ENCODE results near the gene SERAC1.
"Not testable (repeated sequence)": the region's sequence is repeated elsewhere in the genome, so short reads cannot be mapped to it uniquely, and the experiment has no call there.

SERAC1 gene

DNA sequence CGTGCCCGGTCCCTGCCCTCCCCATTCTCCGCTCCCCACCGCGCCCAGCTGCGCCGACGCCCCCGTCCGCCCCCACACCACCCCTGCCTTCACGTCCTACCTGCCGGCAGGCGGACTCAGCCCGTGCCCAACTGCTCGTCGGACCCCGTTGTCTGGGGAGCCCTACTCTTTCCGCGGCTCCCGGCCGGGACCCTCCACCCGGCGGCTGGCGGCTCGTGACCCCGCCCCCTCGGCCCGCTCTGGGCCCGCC lies at the start of gene SERAC1:
Gene SERAC1, minus strand, starts transcription at position 223 of the 250 bp plus-strand sequence. CDS start 9,899 bp downstream, outside the sequence.
- no peak for DNase-seq

DNA sequence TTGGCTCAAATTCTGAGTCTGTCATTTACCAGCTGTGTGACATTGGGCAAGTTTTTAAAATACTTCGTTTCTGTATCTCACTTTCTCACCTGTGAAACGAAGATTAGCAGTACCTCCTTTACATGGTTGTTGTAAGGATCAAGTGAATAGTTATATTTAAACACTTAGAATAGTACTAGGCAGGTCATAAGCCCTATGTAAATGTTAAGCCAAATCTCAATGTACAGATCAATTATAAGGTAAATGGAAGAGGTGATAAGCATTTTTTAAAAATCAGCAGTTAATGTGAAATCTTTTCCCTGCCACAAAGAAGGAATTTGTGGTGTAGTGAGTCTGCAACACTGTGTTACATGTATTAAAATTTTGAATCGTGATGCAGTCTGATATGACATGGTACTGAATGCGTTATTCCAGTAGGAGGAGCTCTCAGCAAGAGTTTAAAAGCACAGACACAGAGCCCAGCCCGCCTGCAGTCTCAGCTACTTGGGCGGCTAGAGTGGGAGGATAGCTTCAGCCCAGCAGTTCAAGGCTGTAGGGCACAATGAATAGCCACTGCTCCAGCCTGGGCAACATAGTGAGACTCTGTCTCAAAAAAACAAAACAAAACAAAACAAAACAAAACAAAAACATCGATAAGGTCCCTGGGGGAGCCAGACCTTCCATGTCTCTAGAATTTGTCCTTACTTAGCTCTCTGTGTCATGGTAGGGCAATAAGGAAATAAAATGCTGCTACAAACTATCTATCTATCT lies 46.0 kb upstream of the SERAC1 start:
- DNase-seq: peak; percentile 59

DNA sequence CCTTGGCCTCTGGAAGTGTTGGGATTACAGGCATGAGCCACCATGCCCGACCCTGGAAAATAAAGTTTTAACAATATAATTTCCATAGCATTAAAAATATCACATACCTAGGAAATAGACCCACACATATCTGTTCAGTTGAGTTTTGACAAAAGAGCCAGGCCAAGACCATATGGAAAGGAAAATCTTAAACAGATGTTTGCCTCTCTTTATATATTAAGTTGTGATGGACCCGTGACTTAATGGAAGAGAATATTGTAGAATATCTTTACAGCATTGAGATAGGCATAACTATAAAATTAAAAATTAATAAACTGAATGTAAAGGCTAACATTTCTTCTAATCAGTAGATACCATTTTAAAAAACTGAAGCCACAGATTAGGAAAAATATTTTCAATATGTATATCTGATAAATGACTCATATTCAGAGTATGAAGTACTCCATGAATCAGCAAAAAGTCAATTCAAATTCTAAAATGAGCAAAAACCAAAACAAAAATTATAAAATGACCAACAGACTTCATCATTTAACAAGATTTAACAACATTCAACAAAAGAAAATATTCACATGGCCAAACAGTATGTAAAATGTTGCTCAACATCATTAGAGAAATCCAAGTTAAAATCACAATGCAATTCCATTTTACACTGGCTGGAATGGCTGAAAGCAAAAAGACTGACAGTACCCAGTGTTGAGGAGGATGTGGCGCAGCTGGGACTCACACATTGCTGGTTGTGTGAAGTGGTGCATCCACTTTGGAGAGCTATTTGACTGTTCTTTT lies 43.4 kb upstream of the SERAC1 start:
- no peak for DNase-seq

DNA sequence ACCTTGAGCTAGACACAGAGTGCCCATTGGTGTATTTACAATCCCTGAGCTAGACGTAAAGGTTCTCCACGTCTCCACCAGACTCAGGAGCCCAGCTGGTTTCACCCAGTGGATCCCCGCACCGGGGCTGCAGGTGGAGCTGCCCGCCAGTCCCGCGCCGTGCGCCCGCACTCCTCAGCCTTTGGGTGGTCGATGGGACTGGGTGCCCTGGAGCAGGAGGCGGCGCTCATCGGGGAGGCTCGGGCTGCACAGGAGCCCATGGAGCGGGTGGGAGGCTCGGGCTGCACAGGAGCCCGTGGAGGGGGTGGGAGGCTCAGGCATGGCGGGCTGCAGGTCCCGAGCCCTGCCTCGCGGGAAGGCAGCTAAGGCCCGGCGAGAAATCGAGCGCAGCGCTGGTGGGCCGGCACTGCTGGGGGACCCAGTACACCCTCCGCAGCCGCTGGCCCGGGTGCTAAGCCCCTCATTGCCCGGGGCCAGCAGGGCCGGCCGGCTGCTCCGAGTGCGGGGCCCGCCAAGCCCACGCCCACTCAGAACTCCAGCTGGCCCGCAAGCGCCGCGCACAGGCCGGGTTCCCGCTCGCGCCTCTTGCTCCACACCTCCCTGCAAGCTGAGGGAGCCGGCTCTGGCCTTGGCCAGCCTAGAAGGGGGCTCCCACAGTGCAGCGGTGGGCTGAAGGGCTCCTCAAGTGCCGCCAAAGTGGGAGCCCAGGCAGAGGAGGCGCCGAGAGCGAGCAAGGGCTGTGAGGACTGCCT lies 41.7 kb upstream of the SERAC1 start:
- DNase-seq: not testable (repeated sequence)

DNA sequence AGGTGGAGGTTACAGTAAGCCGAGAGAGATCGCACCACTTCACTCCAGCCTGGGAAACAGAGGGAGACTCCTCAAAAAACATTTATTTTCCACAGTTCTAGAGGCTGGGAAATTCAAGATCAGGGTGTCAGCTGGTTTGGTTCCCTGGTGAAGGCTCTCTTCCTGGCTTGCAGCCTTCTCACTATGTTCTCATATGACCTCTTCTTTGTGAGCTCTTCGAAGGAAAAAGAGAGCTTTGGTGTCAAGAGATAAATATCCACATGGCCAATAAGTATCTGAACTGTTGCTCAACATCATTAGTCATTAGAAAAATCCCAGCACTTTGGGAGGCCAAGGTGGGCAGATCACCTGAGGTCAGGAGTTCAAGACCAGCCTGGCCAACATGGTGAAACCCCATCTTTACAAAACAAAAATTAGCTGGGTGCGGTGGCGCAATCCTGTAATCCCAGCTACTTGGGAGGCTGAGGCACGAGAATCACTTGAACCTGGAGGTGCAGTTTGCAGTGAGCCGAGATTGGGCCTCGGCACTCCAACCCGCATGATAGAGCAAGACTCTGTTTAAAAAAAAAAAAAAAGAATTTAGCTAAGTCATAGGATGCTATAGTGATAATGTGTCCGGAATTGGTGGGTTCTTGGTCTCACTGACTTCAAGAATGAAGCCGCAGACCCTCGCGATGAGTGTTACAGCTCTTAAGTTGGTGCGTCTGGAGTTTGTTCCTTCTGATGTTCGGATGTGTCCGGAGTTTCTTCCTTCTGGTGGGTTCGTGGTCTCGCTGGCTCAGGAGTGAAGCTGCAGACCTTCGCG lies 40.4 kb upstream of the SERAC1 start:
- not testable (repeated sequence) for DNase-seq

DNA sequence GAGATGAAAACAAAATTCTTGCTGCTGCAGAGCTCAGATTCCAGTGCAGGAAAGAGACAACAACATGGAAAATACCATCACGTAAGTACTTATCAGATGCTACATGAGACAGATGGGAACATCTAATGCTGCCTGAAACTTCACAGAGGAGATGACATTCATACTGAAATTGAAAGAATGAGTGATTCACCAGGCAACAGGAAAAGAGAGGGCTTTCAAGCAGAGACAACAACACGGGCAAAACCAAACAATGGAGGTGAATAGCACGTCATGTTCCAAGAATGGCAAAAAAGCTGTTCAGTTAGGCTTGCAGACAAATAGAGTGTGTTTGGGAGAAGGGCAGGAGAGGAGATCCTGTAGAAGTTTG lies 39.3 kb upstream of the SERAC1 start:
- DNase-seq: no peak

DNA sequence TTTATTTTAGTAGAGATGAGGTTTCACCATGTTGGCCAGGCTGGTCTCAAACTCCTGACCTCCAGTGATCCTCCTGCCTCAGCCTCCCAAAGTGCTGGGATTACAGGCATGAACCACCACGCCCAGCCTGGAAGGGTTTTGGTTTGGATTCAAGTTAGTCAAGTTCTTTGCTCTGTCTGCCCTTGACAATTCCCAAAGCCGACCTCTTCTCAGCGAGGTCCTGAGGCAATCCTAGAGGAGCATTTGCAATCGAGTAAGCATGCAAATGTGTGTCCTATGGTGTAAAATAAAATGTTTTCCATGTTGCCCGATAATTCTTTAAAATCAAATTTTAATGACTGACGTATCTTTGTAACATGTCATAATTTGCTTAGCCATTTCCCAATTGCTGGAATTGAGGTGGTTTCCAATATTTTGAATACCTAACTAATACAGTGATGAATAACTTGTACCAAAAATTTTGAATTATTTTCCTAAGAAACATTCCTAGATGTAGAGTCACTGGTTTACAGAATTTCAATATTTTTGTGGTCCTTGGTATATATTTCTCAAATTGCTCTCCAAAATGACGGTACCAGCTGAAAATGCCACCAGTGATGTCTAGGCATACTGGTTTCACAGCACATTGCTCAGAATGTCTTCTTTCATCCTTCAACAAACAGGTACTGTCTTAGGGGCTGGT lies 38.8 kb upstream of the SERAC1 start:
- no peak for DNase-seq

DNA sequence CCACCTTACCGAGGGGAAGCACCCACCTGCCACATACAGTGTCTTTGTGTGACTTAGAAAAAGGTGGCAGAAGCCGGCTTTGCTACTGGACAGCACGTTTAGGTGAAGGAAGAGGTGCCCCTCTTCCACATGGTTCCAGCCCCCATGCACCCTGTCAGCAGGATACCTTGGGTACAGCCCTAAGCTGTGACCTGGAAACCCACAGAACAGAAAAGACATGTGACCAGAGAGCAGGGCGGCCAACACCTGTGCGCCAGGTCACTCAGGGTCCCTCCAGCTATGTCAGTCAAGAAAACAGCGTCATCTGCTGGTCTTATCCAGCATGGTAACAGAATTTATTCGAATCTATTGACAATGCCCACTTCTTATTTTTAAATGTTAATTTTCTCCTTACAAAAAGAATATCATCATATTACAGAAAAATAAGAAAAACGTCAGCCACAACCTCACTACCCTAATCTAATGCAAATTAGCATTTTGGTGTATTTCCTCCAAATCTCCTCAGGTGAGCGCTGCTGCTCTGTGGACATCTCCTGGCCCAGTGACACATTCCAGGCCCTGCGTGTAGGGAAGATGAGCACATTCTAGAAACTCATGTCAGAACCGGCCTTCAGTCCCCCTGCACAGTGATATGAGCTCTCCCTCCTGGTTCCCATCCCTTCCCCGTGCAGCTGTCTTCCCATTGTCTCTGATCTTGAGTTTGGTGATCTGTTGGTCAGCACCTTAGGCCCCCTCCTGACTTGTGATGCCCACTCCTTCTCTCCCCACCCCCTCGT lies 37.3 kb upstream of the SERAC1 start:
- DNase-seq: no peak

DNA sequence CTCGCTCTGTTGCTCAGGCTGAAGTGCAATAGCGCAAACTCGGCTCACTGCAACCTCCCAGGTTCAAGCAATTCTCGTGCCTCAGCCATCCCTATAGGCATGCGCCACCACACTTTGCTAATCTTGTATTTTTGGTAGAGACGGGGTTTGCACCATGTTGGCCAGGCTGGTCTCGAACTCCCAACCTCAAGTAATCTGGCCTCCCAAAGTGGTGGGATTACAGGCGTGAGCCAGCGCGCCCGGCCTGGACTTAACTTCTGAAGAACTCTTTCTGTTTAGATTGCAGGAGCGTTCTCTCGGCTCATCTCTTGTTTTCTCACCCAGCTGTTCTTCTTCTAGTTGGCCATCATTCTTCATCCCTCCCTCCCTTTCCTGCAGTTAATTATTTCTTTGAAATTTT lies 30.4 kb upstream of the SERAC1 start:
- no peak for DNase-seq

DNA sequence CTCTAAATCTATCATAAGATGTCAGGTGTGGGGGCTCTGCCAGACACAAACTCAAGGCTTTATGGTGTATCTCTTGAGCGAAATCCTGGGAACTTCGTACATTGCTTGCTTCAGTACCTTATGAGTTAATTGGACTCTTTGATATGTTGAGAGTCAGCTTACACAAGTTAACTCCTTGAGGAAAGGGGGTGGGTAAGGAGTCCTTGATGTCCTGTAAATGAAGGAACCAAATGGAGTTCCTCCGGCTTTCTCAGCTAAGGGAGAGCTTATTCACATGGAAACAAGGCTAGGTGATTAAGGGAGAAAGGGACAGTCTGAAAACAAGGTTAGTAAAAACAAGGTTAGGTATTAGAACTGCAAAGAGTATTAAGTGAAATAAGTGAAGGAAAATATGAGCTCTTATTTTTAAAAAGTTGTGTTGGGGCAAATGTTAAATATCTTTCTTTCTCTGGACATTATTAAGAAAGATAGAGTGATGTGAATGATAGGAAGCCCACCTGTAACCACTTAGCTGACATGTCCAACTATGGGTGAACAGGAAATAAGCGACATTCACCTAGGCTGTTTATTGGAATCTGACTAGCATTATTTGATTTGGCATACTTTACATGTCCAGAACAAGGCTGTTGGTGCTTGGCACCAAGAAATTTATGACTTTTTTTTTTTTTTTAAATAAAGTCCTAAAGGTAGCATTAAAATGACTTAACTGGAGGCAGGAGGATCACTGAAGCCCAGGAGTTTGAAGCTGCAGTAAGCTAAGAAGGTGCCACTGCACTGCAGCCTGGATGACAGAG lies 26.6 kb upstream of the SERAC1 start:
- DNase-seq: no peak

DNA sequence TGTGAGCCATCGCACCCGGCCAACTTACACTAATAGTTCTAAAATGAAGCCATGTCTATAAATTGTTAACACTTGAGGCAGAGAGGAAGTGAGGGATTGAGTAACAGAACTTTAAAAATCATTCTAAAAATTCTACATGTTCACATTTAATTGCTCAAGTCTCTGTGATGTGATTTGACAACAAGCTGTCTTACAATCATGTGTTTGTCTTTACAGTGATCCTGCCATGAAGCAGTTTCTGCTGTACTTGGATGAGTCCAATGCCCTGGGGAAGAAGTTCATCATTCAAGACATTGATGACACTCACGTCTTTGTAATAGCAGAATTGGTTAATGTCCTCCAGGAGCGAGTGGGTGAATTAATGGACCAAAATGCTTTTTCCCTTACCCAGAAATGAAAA lies 23.7 kb upstream of the SERAC1 start:
- no peak for DNase-seq

DNA sequence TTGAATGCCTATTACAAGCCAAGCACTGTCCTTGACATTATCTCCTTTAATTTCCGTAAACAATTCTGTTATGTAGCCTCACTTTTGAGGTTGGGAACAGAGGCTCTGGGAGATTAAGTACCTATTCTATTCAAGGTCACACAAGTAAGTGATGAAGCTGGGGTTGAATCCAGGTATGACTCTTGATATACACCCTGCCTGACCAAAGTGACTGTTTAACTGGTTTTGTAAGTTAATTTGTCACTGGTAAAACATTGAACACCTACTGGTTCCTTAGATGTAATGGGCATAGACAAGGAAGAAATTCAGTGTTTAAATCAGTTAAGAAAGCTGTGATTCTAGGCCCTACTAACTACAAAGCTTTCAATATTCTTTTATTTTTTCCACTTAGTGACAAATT lies 23.0 kb upstream of the SERAC1 start:
- DNase-seq: no peak

DNA sequence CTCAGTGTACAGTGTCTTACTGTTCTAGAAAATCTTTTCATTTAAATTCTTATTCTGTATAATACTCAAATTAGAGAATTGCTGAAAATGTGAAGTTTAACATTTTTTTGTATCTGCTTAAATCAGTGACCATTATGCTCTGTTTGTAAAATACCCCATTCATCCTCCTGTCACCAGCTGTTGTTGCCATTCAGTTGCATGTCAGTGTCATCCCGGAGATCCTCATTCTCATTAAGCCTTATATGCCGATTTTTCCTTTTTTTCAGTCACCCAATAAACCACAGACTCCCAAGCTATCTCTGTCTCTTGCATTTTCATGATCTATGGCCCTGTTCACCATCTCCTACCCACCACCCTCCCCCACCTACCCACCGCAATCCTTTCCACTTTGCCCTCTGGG lies 20.5 kb upstream of the SERAC1 start:
- no peak for DNase-seq

DNA sequence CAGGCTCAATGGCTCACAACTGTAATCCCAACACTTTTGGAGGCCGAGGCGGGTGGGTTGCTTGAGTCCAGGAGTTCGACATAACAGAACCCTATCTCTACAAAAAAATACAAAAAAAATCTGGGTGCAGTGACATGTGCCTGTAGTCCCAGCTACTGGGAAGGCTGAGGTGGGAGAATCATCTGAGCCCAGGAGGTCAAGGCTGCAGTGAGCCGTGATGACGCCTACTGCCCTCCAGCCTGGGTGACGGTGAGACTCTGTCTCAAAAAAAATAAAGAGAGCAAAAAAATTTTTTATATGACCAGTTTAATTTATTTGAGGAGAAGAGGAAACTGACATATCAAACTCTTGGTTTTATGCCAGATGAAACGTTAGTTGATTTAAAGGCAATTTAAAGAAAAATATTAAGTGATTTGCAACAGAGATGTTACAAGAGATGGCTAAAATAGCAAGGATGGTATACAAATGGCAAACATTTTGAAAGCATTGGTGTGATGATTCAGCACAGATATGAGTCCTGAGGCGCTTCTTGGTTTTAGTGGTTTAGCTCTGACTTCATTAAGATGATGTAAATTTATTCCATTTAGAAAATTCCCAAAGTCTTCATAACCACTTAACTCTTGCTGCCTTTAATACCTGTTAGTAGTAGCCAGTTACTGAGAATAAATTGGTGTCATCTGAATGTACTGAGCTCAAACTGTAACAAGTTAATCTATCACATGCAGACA lies 17.8 kb upstream of the SERAC1 start:
- DNase-seq: no peak

DNA sequence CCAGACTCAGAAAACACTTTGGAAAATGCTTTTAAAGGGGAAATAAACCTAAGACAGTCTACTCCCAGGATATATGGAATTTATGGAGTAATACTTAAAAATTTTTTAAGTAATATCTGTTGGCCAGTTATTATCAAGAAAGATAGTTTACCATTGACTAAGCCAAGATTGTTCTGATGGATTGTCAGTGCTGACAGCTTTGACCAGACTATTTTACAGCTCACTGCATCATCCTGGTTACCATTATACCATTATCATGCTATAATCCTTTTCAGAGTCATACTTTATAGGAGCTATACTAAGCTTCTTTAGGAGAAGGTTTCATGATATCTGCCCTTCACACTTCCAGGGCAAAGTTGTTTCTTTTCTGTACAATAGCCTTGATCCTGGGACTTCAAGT lies 16.5 kb upstream of the SERAC1 start:
- DNase-seq: no peak

DNA sequence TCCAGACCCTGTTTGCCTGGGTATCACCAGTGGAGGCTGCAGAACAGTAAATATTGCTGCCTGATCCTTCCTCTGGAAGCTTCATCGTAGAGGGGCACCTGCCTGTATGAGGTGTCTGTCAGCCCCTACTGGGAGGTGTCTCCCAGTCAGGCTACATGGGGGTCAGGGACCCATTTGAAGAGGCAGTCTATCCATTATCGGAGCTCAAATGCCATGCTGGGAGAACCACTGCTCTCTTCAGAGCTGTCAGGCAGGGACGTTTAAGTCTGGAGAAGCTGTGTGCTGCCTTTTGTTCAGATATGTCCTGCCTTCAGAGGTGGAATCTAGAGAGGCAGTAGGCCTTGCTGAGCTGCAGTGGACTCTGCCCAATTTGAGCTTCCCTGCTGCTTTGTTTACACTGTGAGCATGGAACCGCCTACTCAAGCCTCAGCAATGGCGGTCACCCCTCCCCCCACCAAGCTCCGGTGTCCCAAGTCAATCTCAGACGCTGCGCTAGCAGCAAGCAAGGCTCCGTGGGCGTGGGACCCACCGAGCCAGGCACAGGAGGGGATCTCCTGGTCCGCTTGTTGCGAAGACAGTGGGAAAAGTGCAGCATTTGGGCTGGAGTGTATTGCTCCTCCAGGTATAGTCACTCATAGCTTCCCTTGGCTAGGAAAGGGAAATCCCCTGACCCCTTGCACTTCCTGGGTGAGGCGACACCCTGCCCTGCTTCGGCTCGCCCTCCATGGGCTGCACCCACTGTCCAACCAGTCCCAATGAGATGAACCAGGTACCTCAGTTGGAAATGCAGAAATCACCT lies 15.3 kb upstream of the SERAC1 start:
- not testable (repeated sequence) for DNase-seq

DNA sequence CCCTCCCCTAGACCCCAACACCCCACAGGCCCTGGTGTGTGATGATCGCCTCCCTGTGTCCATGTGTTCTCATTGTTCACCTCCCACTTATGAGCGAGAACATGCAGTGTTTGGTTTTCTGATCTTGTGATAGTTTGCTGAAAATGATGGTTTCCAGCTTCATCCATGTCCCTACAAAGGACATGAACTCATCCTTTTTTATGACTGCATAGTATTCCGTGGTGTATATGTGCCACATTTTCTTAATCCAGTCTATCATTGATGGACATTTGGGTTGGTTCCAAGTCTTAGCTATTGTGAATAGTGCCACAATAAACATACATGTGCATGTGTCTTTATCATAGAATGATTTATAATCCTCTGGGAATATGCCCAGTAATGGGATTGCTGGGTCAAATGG lies 9.7 kb upstream of the SERAC1 start:
- DNase-seq: not testable (repeated sequence)

DNA sequence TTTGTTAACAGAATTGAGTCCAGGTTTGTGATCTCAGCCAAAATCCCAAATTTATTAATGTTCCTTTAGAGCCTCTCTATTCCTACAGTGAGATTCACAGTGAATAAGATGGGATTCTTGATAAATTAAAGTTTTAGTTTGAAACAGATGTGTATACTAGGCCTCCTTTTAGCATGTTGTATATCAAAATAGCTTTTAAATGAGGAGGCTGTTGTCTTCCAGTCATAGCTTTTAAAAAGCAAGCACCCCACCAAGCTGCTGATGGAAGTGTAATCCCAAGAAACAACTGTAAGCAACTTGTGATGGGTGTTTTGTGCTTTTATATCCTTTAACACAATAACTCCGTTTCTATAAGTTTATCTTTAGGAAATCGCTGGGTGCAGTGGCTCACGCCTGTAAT lies 7.0 kb upstream of the SERAC1 start:
- no peak for DNase-seq

DNA sequence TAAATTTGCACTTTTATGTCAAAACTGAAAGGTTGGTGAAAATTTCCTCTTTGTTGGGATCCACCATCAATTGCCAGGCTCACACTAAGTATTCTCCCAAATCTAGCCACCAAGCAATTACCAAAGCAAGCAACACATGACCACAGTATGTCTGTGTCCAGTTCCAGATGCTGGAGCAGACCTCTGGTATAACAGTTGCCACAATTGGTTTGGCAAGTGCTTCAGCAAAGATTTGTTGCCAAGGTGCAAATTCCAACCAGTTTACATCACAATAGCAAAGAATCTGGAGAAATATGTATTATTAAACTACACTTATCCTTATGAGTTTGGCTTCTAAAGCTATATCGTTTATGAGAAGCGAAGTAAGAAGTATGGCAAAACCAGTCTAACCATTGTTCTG lies 6.5 kb upstream of the SERAC1 start:
- no peak for DNase-seq

All from NCI-H524 treated with DMSO at 0.1 percent for 48 hours (cell line).